ENCODE data around the gene IKZF4. TPM values are rescaled to one million over a fixed set of nuclear protein-coding genes. Genes with fewer than 3 reads are reported as not detected.
A peak's percentile ranks its signal among the peaks of the same experiment; 100 is the strongest.
"Not testable (repeated sequence)": the region's sequence is repeated elsewhere in the genome, so short reads cannot be mapped to it uniquely, and the experiment has no call there.

Gene IKZF4
- total and polyA plus RNA-seq, 4 donors: 3.3 to 10.7 (median 5.2) TPM

DNA sequence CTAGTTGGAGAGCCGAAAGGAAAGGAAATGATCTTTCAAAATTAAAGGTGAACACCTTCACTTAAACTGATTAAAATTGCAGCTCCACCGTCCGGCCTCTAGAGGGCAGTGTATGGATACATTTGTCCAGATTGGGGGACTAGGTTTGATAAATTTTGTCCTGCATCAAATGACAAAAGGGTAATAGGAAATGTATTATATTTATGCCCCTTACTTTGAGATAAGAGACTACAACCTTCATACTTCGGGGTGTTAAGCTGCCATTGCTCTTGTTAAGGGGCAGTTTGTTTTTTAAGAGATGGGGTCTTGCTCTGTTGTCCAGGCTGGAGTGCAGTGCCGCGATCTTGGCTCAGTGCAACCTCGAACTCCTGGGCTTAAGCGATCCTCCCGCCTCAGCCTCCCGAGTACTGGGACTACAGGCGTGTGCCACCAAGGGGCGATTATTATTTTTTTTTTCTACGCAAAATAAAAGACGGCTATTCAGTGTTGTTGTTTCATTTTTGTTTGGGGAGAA is 24.6 kb upstream of the IKZF4 start:
- Histone ChIP-seq H3K9me3 (ENCODE audit: control insufficient read depth in 4 of 4, insufficient read depth in 3 of 4, low read length in 3 of 4) (no peaks in the 10 kb centered on the region), H3K4me1 (ENCODE audit: control insufficient read depth in 5 of 5, insufficient read depth in 5 of 5, low read length in 5 of 5) (peaks cover 0 to 16% (median 2%) of the 10 kb centered on the region in 5 donors), H3K9ac (ENCODE audit: insufficient read depth in 1 of 2, low read length in 2 of 2) (peak overlapping the region in 1 of 2 donors; percentile 30), H3K36me3 (ENCODE audit: control insufficient read depth in 4 of 4, insufficient read depth in 4 of 4, low read length in 4 of 4) (peaks cover 16 to 25% (median 19%) of the 10 kb centered on the region in 4 donors), H3K27me3 (ENCODE audit: control insufficient read depth in 3 of 3, insufficient read depth in 3 of 3, low read length in 2 of 3) (no peaks in the 10 kb centered on the region), H3K4me3 (no peak overlapping the region), H3K27ac (ENCODE audit: low read depth in 1 of 2, low read length in 1 of 2) (peak overlapping the region in 1 of 2 donors; percentile 77)
- 25 to 30% methylated on average over 14 of the region's 14 CpGs for WGBS, 2 donors
- TF ChIP-seq CTCF (IDR thresholded peaks at IDR 0.05; ENCODE audit: control extremely low read depth, extremely low read depth): peak; percentile 72
- ATAC-seq (ENCODE audit: insufficient read depth, low FRiP score): peak; percentile 56
- DNase-seq: peak; percentile 63 to 85 (median 84)

DNA sequence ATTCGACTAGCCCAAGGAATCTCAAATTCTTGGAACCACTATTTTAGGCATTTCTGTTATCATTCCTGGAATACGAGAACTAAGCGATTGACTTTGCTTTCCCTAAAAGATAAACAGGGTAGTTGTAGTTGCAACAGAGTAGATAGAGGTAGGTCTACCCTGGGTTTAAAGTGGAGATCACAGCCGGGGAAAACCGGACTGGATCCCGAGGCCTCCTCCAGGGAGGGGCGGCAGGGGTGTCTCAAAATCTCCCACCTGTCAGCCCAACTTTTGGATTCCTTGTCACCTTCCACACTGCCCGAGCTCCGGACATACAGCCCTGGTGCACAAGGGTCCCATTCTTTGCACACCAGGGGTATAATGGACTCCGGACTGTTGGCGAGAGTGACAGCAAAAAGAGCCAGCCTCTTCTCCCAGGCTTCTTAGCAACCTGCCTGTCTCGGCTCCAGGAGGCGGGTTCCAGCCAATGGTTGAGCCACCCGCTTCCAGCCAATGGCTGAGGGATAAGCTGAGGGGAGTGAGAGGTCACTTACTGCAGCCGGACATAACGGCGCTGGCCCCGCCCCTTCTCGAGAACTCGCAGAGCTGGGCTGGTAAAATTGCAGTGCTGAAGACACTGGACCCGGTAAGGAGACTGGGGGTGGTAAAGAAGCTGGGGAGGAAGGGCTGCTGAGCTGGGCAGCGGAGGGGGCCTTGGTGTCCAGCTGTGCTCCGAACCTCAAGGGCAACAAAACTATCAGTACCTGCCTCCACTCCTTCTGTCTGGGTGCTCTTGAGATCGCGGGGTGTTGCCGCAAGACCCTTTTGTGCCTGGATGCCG is 23.9 kb upstream of the IKZF4 start, which contains the start of gene SUOX:
Gene SUOX, plus strand, starts transcription at position 562 of the 820 bp plus-strand sequence. CDS start 4,946 bp downstream, outside the sequence.
- H3K27me3 ChIP-seq (ENCODE audit: control insufficient read depth in 3 of 3, insufficient read depth in 3 of 3, low read length in 2 of 3): no peaks in the 10 kb centered on the region
- peak; percentile 98 to 99 (median 98) for DNase-seq
- H3K4me3 ChIP-seq: peak within 1 kb of the TSS; percentile 68
- H3K4me1 ChIP-seq (ENCODE audit: control insufficient read depth in 5 of 5, insufficient read depth in 5 of 5, low read length in 5 of 5): peaks cover 0 to 16% (median 4%) of the 10 kb centered on the region in 5 donors
- TF ChIP-seq CTCF (IDR thresholded peaks at IDR 0.05; ENCODE audit: control extremely low read depth, extremely low read depth): no peak
- peak within 1 kb of the TSS; percentile 77 to 85 for H3K27ac ChIP-seq (ENCODE audit: low read depth in 1 of 2, low read length in 1 of 2)
- H3K9ac ChIP-seq (ENCODE audit: insufficient read depth in 1 of 2, low read length in 2 of 2): peak within 1 kb of the TSS; percentile 50 to 76
- no peaks in the 10 kb centered on the region for H3K9me3 ChIP-seq (ENCODE audit: control insufficient read depth in 4 of 4, insufficient read depth in 3 of 4, low read length in 3 of 4)
- peaks cover 14 to 22% (median 15%) of the 10 kb centered on the region in 4 donors for H3K36me3 ChIP-seq (ENCODE audit: control insufficient read depth in 4 of 4, insufficient read depth in 4 of 4, low read length in 4 of 4)
- peak; percentile 100 for ATAC-seq (ENCODE audit: insufficient read depth, low FRiP score)
- 1 to 2% methylated on average over 27 of the region's 27 CpGs for WGBS, 2 donors

DNA sequence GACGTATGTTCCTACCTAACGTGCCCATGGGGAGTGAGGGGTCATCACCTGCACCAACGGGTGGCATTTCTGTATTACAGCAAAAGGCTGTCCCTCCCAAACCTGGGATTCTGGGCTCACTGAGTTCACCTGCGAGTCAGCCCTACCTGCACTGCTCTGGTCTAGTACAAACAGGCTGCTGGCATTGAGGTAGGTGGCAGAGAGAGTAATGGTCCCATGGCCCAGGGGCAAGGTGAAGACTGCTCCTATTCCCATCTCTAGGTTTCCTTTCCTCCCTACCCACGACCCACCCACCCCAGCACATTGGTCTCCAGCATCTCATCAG is 23.3 kb upstream of the IKZF4 start:
- ATAC-seq (ENCODE audit: insufficient read depth, low FRiP score) (no peak), DNase-seq (peak in 1 of 3 donors; percentile 30)
- Histone ChIP-seq H3K36me3 (ENCODE audit: control insufficient read depth in 4 of 4, insufficient read depth in 4 of 4, low read length in 4 of 4) (peaks cover 9 to 22% (median 12%) of the 10 kb centered on the region in 4 donors), H3K4me3 (peak overlapping the region; percentile 68), H3K27me3 (ENCODE audit: control insufficient read depth in 3 of 3, insufficient read depth in 3 of 3, low read length in 2 of 3) (no peaks in the 10 kb centered on the region), H3K9ac (ENCODE audit: insufficient read depth in 1 of 2, low read length in 2 of 2) (peak overlapping the region; percentile 50 to 76), H3K9me3 (ENCODE audit: control insufficient read depth in 4 of 4, insufficient read depth in 3 of 4, low read length in 3 of 4) (no peaks in the 10 kb centered on the region), H3K27ac (ENCODE audit: low read depth in 1 of 2, low read length in 1 of 2) (peak overlapping the region; percentile 73 to 85), H3K4me1 (ENCODE audit: control insufficient read depth in 5 of 5, insufficient read depth in 5 of 5, low read length in 5 of 5) (peaks cover 0 to 16% (median 5%) of the 10 kb centered on the region in 5 donors)
- 2 to 3% methylated on average over 5 of the region's 5 CpGs for WGBS, 2 donors
- no peak for TF ChIP-seq CTCF (IDR thresholded peaks at IDR 0.05; ENCODE audit: control extremely low read depth, extremely low read depth)

DNA sequence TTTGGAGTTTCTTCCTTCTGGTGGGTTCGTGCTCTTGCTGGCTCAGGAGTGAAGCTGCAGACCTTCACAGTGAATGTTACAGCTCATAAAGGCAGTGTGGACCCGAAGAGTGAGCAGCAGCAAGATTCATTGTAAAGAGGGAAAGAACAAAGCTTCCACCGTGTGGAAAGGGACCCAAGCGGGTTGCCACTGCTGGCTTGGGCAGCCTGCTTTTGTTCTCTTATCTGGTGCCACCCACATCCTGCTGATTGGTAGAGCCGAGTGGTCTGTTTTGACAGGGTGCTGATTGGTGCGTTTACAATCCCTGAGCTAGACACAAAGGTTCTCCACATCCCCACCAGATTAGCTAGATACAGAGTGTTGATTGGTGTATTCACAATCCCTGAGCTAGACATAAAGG is 21.3 kb upstream of the IKZF4 start:
- WGBS, 2 donors: 76 to 79% methylated on average over 5 to 6 of the region's 6 CpGs

DNA sequence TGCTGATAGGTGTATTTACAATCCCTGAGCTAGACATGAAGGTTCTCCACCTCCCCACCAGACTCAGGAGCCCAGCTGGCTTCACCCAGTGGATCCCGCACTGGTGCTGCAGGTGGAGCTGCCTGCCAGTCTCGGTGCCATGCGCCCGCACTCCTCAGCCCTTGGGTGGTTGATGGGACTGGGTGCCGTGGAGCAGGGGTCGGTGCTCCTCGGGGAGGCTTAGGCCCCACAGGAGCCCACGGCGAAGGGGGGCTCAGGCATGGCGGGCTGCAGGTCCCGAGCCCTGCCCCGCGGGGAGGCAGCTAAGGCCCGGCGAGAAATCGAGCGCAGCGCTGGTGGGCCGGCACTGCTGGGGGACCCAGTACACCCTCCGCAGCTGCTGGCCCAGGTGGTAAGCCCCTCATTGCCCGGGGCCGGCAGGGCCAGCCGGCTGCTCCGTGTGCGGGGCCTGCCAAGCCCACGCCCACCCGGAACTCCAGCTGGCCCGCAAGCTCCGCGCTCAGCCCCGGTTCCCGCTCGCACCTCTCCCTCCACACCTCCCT is 20.8 kb upstream of the IKZF4 start:
- not testable (repeated sequence) for H3K27me3 ChIP-seq (ENCODE audit: control insufficient read depth in 3 of 3, insufficient read depth in 3 of 3, low read length in 2 of 3); ATAC-seq (ENCODE audit: insufficient read depth, low FRiP score); H3K9me3 ChIP-seq (ENCODE audit: control insufficient read depth in 4 of 4, insufficient read depth in 3 of 4, low read length in 3 of 4); H3K27ac ChIP-seq (ENCODE audit: low read depth in 1 of 2, low read length in 1 of 2); H3K4me3 ChIP-seq; DNase-seq; H3K9ac ChIP-seq (ENCODE audit: insufficient read depth in 1 of 2, low read length in 2 of 2)
- Histone ChIP-seq H3K4me1 (ENCODE audit: control insufficient read depth in 5 of 5, insufficient read depth in 5 of 5, low read length in 5 of 5) (peaks cover 0 to 16% (median 5%) of the 10 kb centered on the region in 5 donors), H3K36me3 (ENCODE audit: control insufficient read depth in 4 of 4, insufficient read depth in 4 of 4, low read length in 4 of 4) (peaks cover 0 to 23% (median 8%) of the 10 kb centered on the region in 4 donors)
- 93 to 98% methylated on average over 20 to 33 of the region's 33 CpGs for whole genome bisulfite sequencing, 2 donors

More for the DNA sequence above, 21.3 kb upstream of the IKZF4 start:
- H3K4me3 ChIP-seq; ATAC-seq (ENCODE audit: insufficient read depth, low FRiP score); H3K27me3 ChIP-seq (ENCODE audit: control insufficient read depth in 3 of 3, insufficient read depth in 3 of 3, low read length in 2 of 3); H3K9ac ChIP-seq (ENCODE audit: insufficient read depth in 1 of 2, low read length in 2 of 2); DNase-seq; H3K9me3 ChIP-seq (ENCODE audit: control insufficient read depth in 4 of 4, insufficient read depth in 3 of 4, low read length in 3 of 4); H3K27ac ChIP-seq (ENCODE audit: low read depth in 1 of 2, low read length in 1 of 2): not testable (repeated sequence)
- Histone ChIP-seq H3K36me3 (ENCODE audit: control insufficient read depth in 4 of 4, insufficient read depth in 4 of 4, low read length in 4 of 4) (peaks cover 0 to 25% (median 6%) of the 10 kb centered on the region in 4 donors), H3K4me1 (ENCODE audit: control insufficient read depth in 5 of 5, insufficient read depth in 5 of 5, low read length in 5 of 5) (peaks cover 0 to 16% (median 5%) of the 10 kb centered on the region in 5 donors)
